OCI-LY3 (cell line): ENCODE measurements around the gene SERHL2.
"Not testable (repeated sequence)": the region's sequence is repeated elsewhere in the genome, so short reads cannot be mapped to it uniquely, and the experiment has no call there.

Experiments
- H2AFZ ChIP-seq: fragments of 200-600, 300-600 bp; shearing (Covaris generic); 2 replicates; pipeline ENCODE4 v1.6.0; 2014; ENCODE audit warnings: antibody characterized with exemption, low read depth, low read length
- H3K27ac ChIP-seq: fragments of 200-600, 300-600 bp; sonication (generic); 2 replicates; pipeline ENCODE4 v1.5.1; 2014; ENCODE audit warnings: mild to moderate bottlenecking, low read length, moderate library complexity, mixed read lengths
- H3K27me3 ChIP-seq: fragments of 200-600, 300-600 bp; sonication (generic); 2 replicates; pipeline ENCODE4 v1.6.1; 2014; ENCODE audit warnings: low read depth, low read length, mixed read lengths
- H3K36me3 ChIP-seq: fragments of 200-600, 300-600 bp; sonication (generic); replicated peaks from 2 replicates; pipeline ENCODE3; 2014; ENCODE audit warnings: low read depth, low read length, mixed read lengths
- H3K4me1 ChIP-seq: fragments of 300-600, 200-600 bp; sonication (generic); 2 replicates; pipeline ENCODE4 v1.6.1; 2014; ENCODE audit warnings: low read length, mixed read lengths
- H3K4me2 ChIP-seq: fragments of 200-600, 300-600 bp; sonication (generic); 2 replicates; pipeline ENCODE4 v1.6.1; 2014; ENCODE audit warnings: low read length, mixed read lengths
- H3K4me3 ChIP-seq: fragments of 300-600, 200-600 bp; sonication (generic); 2 replicates; pipeline ENCODE4 v1.5.1; 2014; ENCODE audit warnings: antibody characterized with exemption, mild to moderate bottlenecking, low read length, moderate library complexity
- H3K79me2 ChIP-seq: fragments of 300-600, 200-600 bp; shearing (Covaris generic); 2 replicates; pipeline ENCODE4 v1.6.1; 2014; ENCODE audit warnings: mild to moderate bottlenecking, low read length, mixed read lengths
- H3K9ac ChIP-seq: fragments of 300-600, 200-600 bp; shearing (Covaris generic); 2 replicates; pipeline ENCODE4 v1.6.0; 2014; ENCODE audit warnings: mild to moderate bottlenecking, low read length, moderate library complexity
- H3K9me3 ChIP-seq: fragments of 200-600, 300-600 bp; shearing (Covaris generic); 2 replicates; pipeline ENCODE4 v1.6.1; 2014; ENCODE audit warnings: low read length, mixed read lengths; ENCODE audit not compliant: insufficient read depth
- H4K20me1 ChIP-seq: fragments of 200-600, 300-600 bp; sonication (generic); 2 replicates; pipeline ENCODE4 v1.6.1; 2016; ENCODE audit warnings: low read length, mixed read lengths; ENCODE audit not compliant: insufficient read depth
- EZH2phosphoT487 ChIP-seq: fragments of 200-600 bp; shearing (Covaris generic); IDR thresholded peaks from 2 replicates; pipeline ENCODE4 v1.6.1; 2018; ENCODE audit warnings: antibody characterized with exemption, mixed run types, low read depth
- TF ChIP-seq, protein P1 (sequence below): fragments of 200-600, 300-600 bp; sonication (generic); IDR thresholded peaks from 2 replicates; pipeline ENCODE4 v1.5.1; 2014; ENCODE audit warnings: antibody characterized with exemption, low read length, low read depth

SERHL2 gene

DNA sequence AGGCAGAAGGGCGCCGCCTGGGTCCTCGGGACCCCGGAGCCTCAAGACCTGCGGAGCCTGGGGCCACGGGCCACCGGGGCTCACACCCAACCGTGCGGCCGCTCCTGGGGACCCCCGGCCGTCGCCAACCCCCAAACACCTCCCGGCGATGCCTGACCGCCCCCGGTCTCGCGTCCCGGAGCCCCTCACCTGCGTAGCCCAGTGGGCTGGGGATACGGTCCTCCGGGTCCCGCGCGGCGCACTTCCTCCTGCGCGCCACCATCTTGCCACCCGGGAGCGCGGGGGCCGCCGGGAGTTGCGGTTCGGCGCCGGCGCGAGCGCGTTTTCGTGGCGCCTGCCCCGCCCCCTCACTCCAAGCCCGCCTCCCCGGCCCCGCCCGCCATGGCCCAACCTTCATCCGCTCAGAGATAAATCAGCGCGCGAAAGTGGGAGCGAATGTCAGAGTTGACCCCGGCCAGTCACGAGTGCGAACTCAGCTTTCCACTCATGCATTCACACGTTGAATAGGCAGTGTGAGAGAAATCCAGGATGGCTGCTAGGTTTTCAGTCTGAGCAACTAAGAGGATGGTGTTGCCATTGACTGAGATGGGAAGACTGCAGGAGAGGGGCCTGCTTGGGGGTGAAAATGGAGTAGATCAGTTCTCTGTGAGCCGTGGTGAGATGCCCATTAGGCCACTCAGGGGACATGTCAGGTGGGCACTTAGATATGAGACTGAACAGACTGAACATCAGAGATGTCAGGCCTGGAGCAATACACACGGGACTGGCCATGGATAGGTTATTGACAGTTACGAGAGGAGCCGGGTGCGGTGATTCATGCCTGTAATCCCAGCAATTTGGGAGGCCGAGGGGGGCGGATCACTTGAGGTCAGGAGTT is 34.0 kb upstream of the SERHL2 start, which contains the start of gene RRP7A:
Gene RRP7A, minus strand, starts transcription at position 272 of the 877 bp plus-strand sequence. Its CDS starts 10 bp downstream, at position 262.
- H3K4me2 ChIP-seq = peak within 1 kb of the TSS; percentile 87
- peaks cover 5% of the 10 kb centered on the region for H3K4me1 ChIP-seq
- 0 out of 2 replicates have a peak, but pooled peaks cover 6% of the 10 kb centered on the region for H4K20me1 ChIP-seq
- TF ChIP-seq EZH2phosphoT487 = no peak
- TF ChIP-seq, protein P1, sequence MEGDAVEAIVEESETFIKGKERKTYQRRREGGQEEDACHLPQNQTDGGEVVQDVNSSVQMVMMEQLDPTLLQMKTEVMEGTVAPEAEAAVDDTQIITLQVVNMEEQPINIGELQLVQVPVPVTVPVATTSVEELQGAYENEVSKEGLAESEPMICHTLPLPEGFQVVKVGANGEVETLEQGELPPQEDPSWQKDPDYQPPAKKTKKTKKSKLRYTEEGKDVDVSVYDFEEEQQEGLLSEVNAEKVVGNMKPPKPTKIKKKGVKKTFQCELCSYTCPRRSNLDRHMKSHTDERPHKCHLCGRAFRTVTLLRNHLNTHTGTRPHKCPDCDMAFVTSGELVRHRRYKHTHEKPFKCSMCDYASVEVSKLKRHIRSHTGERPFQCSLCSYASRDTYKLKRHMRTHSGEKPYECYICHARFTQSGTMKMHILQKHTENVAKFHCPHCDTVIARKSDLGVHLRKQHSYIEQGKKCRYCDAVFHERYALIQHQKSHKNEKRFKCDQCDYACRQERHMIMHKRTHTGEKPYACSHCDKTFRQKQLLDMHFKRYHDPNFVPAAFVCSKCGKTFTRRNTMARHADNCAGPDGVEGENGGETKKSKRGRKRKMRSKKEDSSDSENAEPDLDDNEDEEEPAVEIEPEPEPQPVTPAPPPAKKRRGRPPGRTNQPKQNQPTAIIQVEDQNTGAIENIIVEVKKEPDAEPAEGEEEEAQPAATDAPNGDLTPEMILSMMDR = no peak
- peak within 1 kb of the TSS; percentile 92 for H3K4me3 ChIP-seq
- H2AFZ ChIP-seq = peak within 1 kb of the TSS; percentile 60; the same call in 1 of the 2 replicates
- H3K9ac ChIP-seq = peak within 1 kb of the TSS; percentile 94
- peaks cover 41% of the 10 kb centered on the region for H3K79me2 ChIP-seq
- H3K9me3 ChIP-seq = no peaks in the 10 kb centered on the region
- peak within 1 kb of the TSS; percentile 61 for H3K27ac ChIP-seq
- H3K27me3 ChIP-seq = no peaks in the 10 kb centered on the region
- peaks cover 4% of the 10 kb centered on the region for H3K36me3 ChIP-seq

DNA sequence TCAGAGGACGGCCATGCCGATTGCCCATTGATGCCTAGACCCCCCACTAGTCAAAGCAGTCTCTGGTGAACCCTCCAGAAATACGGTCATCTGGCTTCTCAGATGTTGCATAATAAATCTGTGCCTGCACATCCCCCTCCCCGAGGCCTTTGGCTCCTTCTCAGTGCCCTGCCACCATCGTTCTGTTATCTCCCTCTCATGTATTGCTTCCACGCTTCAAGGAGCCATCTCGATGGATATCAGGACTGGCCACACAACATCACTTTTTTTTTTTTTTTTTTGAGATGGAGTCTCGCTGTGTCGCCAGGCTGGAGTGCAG is 32.6 kb upstream of the SERHL2 start:
- no peak for TF ChIP-seq EZH2phosphoT487
- TF ChIP-seq, protein P1 = no peak
- Histone ChIP-seq H3K9me3 (no peaks in the 10 kb centered on the region), H3K79me2 (peaks cover 36% of the 10 kb centered on the region), H3K36me3 (no peaks in the 10 kb centered on the region), H2AFZ (no peak overlapping the region), H3K4me3 (no peak overlapping the region), H3K27ac (no peak overlapping the region), H3K9ac (no peak overlapping the region), H3K4me2 (no peak overlapping the region), H4K20me1 (no peaks in the 10 kb centered on the region), H3K27me3 (no peaks in the 10 kb centered on the region), H3K4me1 (peaks cover 5% of the 10 kb centered on the region)

DNA sequence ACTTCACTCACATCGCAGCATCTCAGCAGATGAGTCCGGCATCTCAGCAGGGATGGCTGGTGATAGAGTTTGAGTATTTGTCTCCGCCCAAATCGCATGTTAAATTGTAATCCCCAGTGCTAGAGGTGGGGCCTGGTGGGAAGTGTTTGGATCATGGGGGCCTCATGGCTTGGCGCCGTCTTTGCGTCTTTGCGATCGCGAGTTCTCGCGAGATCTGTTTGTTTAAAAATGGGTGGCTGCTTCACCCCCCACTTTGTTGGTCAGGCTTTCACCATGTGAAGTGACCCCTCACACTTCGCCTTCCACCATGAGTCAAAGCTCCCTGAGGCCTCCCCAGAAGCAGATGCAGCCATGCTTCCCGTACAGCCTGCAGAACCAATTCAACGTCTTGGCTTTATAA is 31.2 kb upstream of the SERHL2 start:
- peaks cover 24% of the 10 kb centered on the region for H3K79me2 ChIP-seq
- no peaks in the 10 kb centered on the region for H3K9me3 ChIP-seq
- no peak overlapping the region for H2AFZ ChIP-seq
- H3K36me3 ChIP-seq = no peaks in the 10 kb centered on the region
- H3K9ac ChIP-seq = no peak overlapping the region
- H3K4me2 ChIP-seq = no peak overlapping the region
- H3K27me3 ChIP-seq = no peaks in the 10 kb centered on the region
- no peak for TF ChIP-seq EZH2phosphoT487
- TF ChIP-seq, protein P1 = no peak
- H3K27ac ChIP-seq = no peak overlapping the region
- H3K4me3 ChIP-seq = no peak overlapping the region
- H4K20me1 ChIP-seq = no peaks in the 10 kb centered on the region
- peaks cover 5% of the 10 kb centered on the region for H3K4me1 ChIP-seq

DNA sequence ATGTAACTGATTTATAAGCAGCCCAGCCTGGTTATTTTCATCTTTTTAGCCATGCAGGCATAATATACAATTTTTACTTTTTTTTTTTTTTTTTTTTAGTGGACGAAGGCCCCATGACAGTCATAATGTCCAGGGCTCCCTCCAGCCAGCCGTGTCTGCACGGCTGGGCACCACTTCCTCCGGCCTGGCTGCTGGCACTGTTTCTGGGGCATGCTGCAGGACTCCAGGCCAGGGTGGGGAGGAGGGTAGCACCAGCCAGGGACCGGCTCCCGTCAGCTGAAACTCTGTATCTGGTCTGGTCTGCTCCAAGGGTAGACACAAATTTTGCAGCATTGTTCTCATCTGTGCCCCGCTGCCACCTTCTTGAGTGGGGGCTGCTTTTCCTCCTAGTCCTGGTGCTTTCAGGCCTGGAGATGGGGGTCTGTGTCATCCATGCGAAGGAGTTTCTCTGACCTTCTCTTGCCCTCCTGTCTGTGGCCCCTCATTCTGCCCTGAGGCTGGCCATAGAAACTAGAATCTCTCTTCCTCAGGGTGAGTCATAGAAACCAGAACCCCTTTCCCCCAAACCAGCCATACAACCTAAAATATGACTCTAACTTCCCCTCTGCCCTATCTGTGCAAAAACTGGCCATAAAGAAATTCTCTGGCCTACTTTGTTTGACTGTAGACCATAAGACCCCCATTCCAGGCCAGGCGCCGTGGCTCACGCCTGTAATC is 25.0 kb upstream of the SERHL2 start:
- H3K9me3 ChIP-seq = no peaks in the 10 kb centered on the region
- no peak overlapping the region for H3K4me2 ChIP-seq
- no peaks in the 10 kb centered on the region for H3K79me2 ChIP-seq
- peaks cover 3% of the 10 kb centered on the region; the same call in 1 of the 2 replicates for H3K27me3 ChIP-seq
- H3K4me3 ChIP-seq = no peak overlapping the region
- H3K36me3 ChIP-seq = no peaks in the 10 kb centered on the region
- H3K4me1 ChIP-seq = peaks cover 4% of the 10 kb centered on the region
- TF ChIP-seq, protein P1 = no peak
- TF ChIP-seq EZH2phosphoT487 = no peak
- H2AFZ ChIP-seq = no peak overlapping the region
- no peak overlapping the region for H3K27ac ChIP-seq
- H3K9ac ChIP-seq = no peak overlapping the region
- H4K20me1 ChIP-seq = no peaks in the 10 kb centered on the region

DNA sequence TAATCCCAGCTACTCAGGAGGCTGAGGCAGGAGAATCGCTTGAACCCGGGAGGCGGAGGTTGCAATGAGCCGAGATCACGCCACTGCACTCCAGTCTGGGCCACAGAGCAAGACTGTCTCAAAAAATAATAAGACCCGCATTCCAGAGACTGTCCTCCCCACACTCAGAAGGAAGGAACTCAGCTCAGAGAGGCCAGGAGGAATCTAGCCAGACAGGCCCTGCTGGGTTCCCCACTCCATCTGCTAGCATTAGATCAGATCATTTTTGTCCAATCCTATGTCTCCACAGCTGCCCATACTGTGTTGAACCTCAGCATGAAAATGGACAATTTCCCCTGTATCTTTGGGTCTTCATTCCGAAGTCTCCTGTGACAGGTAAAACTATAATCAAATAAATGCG is 24.3 kb upstream of the SERHL2 start:
- not testable (repeated sequence) for H3K4me3 ChIP-seq, H4K20me1 ChIP-seq, H3K4me2 ChIP-seq, H3K9ac ChIP-seq, H3K27ac ChIP-seq, H3K36me3 ChIP-seq, H3K79me2 ChIP-seq, H2AFZ ChIP-seq, H3K9me3 ChIP-seq, H3K27me3 ChIP-seq
- H3K4me1 ChIP-seq = peaks cover 11% of the 10 kb centered on the region
